Measurements from ENCODE around the gene GAP43.

DNA sequence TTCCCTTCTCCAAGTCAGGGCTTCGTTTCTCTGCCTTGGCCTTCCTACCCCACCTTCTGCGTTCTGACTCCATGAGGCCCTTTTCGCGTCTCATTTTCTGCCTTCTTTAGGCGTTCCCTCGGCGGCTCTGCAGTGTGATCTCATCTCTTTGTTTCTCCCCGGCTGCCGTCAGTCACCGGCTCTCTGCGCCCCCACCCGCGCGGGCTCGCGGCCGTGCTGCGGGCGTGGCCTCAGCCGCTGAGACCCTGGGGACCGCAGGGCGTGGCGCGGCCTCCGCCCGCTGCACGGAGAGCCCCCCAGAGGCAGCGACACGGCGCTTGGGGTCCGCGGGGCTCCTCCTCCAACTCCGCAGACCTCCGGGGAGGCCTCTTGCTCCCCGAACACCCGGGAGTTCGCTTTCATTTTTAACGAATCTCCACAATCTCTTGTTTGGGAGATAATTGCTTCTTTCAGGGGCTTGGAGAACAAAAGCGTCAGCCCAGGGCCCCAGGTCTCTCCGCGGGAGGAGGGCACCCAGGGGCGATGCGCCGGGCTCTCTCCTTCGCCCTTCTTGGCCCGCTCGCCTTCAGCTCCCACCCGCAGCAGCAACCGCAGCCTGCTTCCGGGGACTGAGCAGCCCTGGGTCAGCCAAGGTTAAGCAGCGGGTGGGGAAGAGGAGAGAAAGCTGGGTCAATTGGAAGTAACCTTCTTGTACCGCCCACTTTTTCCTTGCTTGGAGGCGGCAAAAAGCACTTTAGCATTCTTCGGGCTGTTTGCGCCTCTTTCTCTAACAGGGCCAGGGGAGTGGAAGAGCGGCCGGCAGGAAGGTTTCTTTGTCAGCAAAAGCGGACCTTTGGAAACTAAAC, 35.2 kb downstream of the GAP43 start:
- TF ChIP-seq CTCF (IDR thresholded peaks at IDR 0.05; ENCODE audit: insufficient read depth, low read depth, low read length) = no peak
- no peak for TF ChIP-seq EZH2 (IDR thresholded peaks at IDR 0.05; ENCODE audit: insufficient read depth, low read length)

Data from astrocyte (in vitro differentiated cells and primary cell).